Colonic mucosa (tissue), 2 donors: ENCODE results near the gene ATG4A. TPM values are rescaled to one million over a fixed set of nuclear protein-coding genes. Genes with fewer than 3 reads are reported as not detected.

Experiments
- total RNA-seq, 2 donors: library from RNA; stranded (reverse); fragmentation: NEBNext Ultra II Directional in 1 of 2; extraction: Animal tissue kit (Norgen Biotek cat#: 25700) in 1 of 2; gene quantifications; one replicate each; pipeline ENCODE4 v1.2.1, GENCODE V29; 2021
- donor health status: DM: no; HTN: no; CAD: no.
- donor health status: DM: no; HTN: no; CAD: no.

ATG4A gene
- total RNA-seq, 2 donors from 2014 or later = 15.7 to 19.0 TPM

Other genes with a start within 250 kb of the ATG4A start
- not detected for gene TEX13B, start 109.4 kb upstream of the ATG4A start, total RNA-seq
- gene VSIG1, start 46.7 kb upstream of the ATG4A start, total RNA-seq = under 1 TPM; 0.16 to 0.62 TPM
- 10 to 100 TPM; 44.2 to 48.6 TPM for gene PSMD10, start 236 bp upstream of the ATG4A start, total RNA-seq